Stimulated activated CD4-positive, alpha-beta T cell treated with anti-CD3 and anti-CD28 coated beads, Interleukin-4, amount 100 ng/mL, for 24 hours (primary cell): ENCODE results near the gene PDGFD.
"Not testable (repeated sequence)": the region's sequence is repeated elsewhere in the genome, so short reads cannot be mapped to it uniquely, and the experiment has no call there.

Source experiments
- DNase-seq: peaks from one replicate; pipeline ENCODE4 v3.0.0-alpha.2; 2020

PDGFD gene

GRCh38 chr11:104049116-104049515, 114.8 kb downstream of the PDGFD start:
- no peak for DNase-seq

- not testable (repeated sequence) for DNase-seq
Observed at GRCh38 chr11:104046858-104047257, 117.1 kb downstream of the PDGFD start.

- DNase-seq = no peak
Observed at GRCh38 chr11:104046331-104046730, 117.6 kb downstream of the PDGFD start.

DNA sequence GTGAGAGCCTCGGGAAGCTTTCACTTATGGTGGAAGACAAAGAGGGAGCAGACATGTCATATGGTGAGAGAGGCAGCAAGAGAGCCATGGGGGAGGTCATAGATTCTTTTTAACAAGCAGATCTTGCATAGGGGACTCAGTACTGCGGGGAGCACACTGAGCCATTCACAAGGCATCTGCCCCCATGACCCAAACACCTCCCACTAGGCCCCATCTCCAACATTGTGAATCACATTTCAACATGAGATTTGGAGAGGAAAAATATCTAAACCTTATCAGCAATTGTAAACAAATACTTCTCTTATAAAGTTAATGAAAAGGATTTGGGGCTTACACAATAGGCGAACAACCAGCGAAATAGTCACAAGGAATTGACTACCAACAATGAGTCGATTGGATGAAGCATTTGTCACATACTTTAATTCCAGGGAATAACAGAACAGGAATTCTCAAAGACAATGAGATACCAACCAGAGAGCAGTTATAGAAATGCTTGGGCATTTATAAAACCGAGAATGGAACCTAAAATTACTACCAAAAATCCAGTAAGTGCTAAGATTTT, 120.2 kb downstream of the PDGFD start:
- no peak for DNase-seq

- no peak for DNase-seq
Observed at GRCh38 chr11:104043142-104043541, 120.8 kb downstream of the PDGFD start.

- DNase-seq = no peak
Observed at GRCh38 chr11:104041792-104042191, 122.2 kb downstream of the PDGFD start.

GRCh38 chr11:104036995-104037394, 127.0 kb downstream of the PDGFD start:
- no peak for DNase-seq

DNA sequence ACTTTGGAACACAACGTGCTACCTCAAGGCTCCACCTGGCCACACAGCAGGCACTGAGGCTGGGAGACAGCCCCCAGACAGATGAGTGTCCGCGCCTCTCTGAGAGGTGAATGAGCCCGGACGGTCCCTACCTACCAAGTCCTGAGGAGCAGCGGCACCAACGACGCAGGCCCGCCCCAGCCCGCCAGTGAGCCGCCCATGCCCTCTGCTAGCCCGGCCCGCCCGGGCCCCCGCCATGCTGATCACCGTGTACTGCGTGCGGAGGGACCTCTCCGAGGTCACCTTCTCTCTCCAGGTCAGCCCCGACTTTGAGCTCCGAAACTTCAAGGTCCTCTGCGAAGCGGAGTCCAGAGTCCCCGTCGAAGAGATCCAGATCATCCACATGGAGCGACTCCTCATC, 127.4 kb downstream of the PDGFD start, which contains the start of gene DDI1:
Gene DDI1 (plus strand): TSS at position 53 of the 400 bp plus-strand sequence. CDS start 183 bp downstream, at position 236.
- DNase-seq = no peak

GRCh38 chr11:104033561-104033960, 130.4 kb downstream of the PDGFD start:
- DNase-seq = no peak

- DNase-seq = no peak
Observed at GRCh38 chr11:104033134-104033533, 130.8 kb downstream of the PDGFD start.

DNA sequence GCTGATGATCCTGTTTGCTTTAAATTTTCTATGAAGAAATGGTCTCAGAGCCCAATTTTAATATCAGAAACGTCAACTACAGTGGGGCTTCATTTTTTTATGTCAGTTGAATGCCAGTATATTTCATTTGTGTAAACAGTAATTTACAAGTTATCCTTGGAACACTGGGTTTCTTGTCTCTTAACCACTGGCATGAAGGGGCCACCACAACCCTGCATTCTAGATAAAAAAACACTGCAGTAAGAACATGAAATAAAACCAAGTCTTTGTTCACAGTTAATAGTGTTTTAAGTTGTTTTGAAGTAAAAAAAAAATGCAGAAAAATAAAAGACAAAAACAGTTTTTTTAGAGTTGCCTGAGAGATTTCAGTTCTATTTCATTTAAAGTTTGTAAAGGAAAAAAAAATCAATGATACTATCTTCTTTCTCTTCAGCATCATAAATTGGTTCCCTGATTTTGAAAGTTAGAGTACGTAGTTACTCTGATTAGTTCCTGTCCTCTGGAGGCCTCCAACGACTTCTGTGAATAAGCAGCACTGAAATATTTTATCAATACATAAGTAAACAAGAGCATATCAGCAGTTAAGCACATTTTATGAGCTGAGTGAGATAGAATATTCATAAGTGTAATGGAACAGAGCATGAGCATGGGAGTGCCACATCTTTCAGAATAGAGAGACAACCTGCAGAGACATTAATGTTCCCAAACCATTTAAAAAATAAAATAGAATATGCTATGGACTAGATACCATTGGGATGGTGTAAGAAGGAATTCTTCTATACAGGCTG, 135.3 kb downstream of the PDGFD start:
- no peak for DNase-seq

GRCh38 chr11:104024572-104024971, 139.4 kb downstream of the PDGFD start:
- no peak for DNase-seq

- no peak for DNase-seq
Observed at GRCh38 chr11:104015649-104016415, 148.1 kb downstream of the PDGFD start.

- no peak for DNase-seq
Observed at GRCh38 chr11:104011044-104011443, 152.9 kb downstream of the PDGFD start.

- DNase-seq = no peak
Observed at GRCh38 chr11:104009744-104010143, 154.2 kb downstream of the PDGFD start.

GRCh38 chr11:104005234-104005855, 158.6 kb downstream of the PDGFD start:
- no peak for DNase-seq

DNA sequence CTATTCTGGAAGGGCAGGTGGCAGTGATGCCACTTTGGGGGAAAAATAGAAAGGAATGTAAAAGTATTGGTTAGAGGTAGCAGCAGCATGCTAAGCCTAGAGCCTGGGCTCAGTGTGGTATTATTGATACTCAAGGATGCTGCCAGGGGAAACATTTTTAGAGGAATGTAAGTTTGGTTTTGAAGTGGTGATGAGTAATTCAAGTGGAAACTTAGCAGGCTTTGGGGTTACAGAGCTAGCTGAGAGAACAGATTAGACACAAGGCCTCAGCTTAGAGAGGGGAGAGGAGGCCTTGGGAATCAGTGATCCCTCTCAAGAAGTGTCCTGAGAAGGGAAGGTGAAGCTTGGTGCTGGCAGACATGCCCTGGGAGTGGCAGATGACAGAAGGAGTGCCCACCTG, 160.5 kb downstream of the PDGFD start:
- no peak for DNase-seq

DNA sequence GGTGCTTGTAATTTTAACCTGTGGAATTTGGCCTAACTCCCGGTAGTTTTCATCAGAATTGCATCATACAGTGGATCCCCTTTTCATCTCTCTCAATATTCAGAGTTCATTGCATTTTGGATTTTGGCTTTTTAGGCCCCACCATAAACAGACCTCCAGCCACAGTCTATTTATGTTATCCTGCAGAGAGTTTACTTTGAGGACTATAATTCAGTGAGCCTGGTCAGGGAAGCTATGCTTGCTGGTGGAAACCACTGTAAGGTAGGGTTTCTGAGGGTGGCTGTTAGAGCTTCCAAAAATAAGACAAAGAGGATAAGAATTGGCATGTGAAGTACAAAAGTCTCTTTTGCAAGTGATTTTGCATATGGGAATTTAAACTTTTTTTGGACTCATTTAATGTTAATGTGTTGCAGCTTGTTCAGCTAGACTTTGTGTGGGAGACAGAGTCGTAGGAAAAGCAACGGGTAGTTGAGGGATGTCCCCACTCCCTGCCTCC, 162.3 kb downstream of the PDGFD start:
- no peak for DNase-seq

DNA sequence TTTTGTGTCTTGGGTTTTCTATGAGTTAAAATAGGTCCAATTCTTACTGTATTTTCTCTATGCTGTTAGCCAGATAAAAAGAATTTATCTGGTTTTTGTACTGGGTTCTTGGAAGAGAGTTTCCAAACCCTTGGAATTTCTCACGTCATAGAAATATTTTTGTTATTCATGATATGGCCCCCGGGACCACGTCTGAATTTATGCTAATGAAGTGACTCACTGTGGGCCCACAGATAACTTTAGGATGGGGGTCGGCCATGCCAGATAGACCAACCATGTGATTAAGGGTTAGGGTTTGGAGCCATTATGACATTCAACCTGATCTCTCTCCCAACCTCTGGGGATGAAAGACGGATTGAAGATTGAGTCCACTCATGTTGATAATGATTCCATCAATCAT, 163.1 kb downstream of the PDGFD start:
- no peak for DNase-seq

DNA sequence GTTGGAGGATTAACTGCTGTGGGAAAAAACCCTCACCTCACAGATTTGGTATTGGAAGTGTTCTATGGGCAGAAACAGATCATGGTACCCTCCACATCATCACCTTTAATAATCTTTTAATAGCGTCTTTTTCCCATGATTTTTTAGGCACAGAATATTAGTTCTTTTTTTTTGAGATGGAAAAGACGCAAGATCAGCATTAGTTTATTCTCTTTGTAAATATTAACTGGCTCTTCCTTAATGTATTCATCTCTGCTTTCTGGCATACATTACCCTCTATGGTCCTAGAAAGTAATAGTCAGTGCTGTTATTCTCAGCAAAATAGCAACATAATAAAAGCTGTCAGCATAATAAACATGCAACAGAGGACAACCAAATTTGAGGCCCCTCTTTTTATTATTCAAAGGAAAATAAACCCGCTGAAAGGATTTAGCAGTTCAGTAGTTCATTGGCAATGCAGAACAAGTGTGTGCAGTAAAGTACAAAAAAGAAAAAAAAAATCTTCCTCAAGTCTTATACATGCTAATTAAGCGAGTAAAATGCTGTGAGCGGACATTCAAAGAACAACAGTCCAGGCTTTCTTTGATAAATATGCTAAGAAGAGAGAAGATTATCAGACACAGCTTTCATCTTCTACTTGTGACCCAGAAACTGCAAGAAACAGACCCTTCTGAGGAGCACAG, 165.0 kb downstream of the PDGFD start:
- DNase-seq = no peak

DNA sequence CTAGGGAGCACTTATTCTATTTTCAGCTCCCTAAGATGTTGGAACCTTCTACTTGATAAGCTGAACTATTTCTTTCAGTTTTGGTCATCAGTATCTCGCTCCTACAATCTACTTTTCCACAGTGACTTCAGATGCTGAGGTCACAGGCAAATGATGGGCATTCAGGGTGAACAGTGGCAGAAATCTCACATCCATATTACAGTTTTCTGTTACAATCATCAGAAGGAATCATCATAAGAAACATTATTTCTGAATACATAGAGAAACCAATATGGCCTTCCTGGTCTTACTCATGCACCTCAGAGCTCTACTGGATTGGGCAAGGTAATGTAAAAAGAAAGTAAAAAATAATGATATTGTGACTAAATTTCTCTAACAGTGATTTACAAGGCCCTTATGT, 166.9 kb downstream of the PDGFD start:
- no peak for DNase-seq

DNA sequence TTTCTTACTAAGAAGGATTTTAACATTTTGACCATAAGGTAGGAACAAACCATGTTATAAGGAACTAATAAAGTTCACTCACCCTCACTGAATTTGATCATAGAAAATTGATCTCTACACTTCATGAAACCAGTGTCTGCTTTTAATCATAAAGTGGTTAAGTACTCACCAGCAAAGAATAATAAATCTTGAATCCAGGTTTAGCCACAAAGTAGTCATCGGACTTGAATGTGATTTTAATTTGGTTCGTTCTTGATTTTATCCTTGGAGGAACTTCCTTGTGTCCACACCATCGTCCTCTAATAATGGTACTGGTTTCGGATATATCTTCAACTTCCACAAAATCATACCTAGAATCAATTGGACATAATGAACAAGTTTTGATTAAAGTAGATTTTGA, 168.1 kb downstream of the PDGFD start:
- no peak for DNase-seq

GRCh38 chr11:103994518-103994917, 169.4 kb downstream of the PDGFD start:
- DNase-seq = no peak
